Peyer's patch (tissue), 4 donors: ENCODE data around the gene AK9.
"Not testable (repeated sequence)": the region's sequence is repeated elsewhere in the genome, so short reads cannot be mapped to it uniquely, and the experiment has no call there.

Experiments
- POLR2A ChIP-seq, 2 donors: fragments of 450-650 bp; IDR thresholded peaks; one replicate each; pipeline ENCODE4 v1.5.1; 2017; ENCODE audit warnings: antibody characterized with exemption in 2 of 2, mild to moderate bottlenecking in 2 of 2, moderate library complexity in 2 of 2
- TF ChIP-seq, protein P1 (sequence below), 6 experiments: fragments of 450-650 bp in 4 of 6; fragments of 200-600 bp in 2 of 6; sonication (generic) in 1 of 6; IDR thresholded peaks; one replicate each; pipeline ENCODE4 v1.5.1; 2017 to 2019; ENCODE audit warnings: antibody characterized with exemption in 6 of 6, mild to moderate bottlenecking in 3 of 6, moderate library complexity in 1 of 6

DNA sequence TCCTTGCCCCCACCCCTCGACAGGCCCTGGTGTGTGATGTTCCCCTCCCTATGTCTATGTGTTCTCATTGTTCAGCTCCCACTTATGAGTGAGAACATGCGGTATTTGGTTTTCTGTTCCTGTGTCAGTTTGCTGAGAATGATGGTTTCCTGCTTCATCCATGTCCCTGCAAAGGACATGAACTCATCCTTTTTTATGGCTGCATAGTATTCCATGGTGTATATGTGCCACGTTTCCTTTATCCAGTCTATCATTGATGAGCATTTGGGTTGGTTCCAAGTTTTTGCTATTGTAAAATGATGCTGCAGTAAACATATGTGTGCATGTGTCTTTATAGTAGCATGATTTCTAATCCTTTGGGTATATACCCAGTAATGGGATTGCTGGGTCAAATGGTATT, 34.2 kb upstream of the AK9 start:
- TF ChIP-seq POLR2A (IDR thresholded peaks at IDR 0.05) = not testable (repeated sequence)
- TF ChIP-seq, protein P1, sequence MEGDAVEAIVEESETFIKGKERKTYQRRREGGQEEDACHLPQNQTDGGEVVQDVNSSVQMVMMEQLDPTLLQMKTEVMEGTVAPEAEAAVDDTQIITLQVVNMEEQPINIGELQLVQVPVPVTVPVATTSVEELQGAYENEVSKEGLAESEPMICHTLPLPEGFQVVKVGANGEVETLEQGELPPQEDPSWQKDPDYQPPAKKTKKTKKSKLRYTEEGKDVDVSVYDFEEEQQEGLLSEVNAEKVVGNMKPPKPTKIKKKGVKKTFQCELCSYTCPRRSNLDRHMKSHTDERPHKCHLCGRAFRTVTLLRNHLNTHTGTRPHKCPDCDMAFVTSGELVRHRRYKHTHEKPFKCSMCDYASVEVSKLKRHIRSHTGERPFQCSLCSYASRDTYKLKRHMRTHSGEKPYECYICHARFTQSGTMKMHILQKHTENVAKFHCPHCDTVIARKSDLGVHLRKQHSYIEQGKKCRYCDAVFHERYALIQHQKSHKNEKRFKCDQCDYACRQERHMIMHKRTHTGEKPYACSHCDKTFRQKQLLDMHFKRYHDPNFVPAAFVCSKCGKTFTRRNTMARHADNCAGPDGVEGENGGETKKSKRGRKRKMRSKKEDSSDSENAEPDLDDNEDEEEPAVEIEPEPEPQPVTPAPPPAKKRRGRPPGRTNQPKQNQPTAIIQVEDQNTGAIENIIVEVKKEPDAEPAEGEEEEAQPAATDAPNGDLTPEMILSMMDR (IDR thresholded peaks at IDR 0.05) = not testable (repeated sequence)
